ENCODE data around the gene JAKMIP3. TPM values are rescaled to one million over a fixed set of nuclear protein-coding genes. Genes with fewer than 3 reads are reported as not detected.
A peak's percentile ranks its signal among the peaks of the same experiment; 100 is the strongest.

The JAKMIP3 gene
- total RNA-seq, 1 donor from 2014 or later: 0.64 TPM

- no peak overlapping the region for H3K4me3 Mint-ChIP-seq (ENCODE audit: unreplicated experiment)
- peaks cover 12% of the 10 kb centered on the region for H3K27me3 Mint-ChIP-seq (ENCODE audit: unreplicated experiment)
- no peaks in the 10 kb centered on the region for H3K36me3 Mint-ChIP-seq (ENCODE audit: unreplicated experiment)
- peak; percentile 69 for DNase-seq (ENCODE audit: extremely low spot score, unreplicated experiment)
- TF ChIP-seq, protein P1, sequence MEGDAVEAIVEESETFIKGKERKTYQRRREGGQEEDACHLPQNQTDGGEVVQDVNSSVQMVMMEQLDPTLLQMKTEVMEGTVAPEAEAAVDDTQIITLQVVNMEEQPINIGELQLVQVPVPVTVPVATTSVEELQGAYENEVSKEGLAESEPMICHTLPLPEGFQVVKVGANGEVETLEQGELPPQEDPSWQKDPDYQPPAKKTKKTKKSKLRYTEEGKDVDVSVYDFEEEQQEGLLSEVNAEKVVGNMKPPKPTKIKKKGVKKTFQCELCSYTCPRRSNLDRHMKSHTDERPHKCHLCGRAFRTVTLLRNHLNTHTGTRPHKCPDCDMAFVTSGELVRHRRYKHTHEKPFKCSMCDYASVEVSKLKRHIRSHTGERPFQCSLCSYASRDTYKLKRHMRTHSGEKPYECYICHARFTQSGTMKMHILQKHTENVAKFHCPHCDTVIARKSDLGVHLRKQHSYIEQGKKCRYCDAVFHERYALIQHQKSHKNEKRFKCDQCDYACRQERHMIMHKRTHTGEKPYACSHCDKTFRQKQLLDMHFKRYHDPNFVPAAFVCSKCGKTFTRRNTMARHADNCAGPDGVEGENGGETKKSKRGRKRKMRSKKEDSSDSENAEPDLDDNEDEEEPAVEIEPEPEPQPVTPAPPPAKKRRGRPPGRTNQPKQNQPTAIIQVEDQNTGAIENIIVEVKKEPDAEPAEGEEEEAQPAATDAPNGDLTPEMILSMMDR (IDR thresholded peaks at IDR 0.05): no peak
- peaks cover 16% of the 10 kb centered on the region for H3K4me1 Mint-ChIP-seq (ENCODE audit: unreplicated experiment)
- H3K9me3 Mint-ChIP-seq (ENCODE audit: unreplicated experiment): peaks cover 4% of the 10 kb centered on the region
- no peak overlapping the region for H3K27ac Mint-ChIP-seq (ENCODE audit: unreplicated experiment)
Measured at GRCh38 chr10:132069122-132069848, 3.5 kb downstream of the JAKMIP3 start.

- peaks cover 16% of the 10 kb centered on the region for H3K4me1 Mint-ChIP-seq (ENCODE audit: unreplicated experiment)
- H3K27me3 Mint-ChIP-seq (ENCODE audit: unreplicated experiment): peaks cover 12% of the 10 kb centered on the region
- H3K36me3 Mint-ChIP-seq (ENCODE audit: unreplicated experiment): no peaks in the 10 kb centered on the region
- H3K27ac Mint-ChIP-seq (ENCODE audit: unreplicated experiment): no peak overlapping the region
- no peak for DNase-seq (ENCODE audit: extremely low spot score, unreplicated experiment)
- peaks cover 9% of the 10 kb centered on the region for H3K9me3 Mint-ChIP-seq (ENCODE audit: unreplicated experiment)
- no peak overlapping the region for H3K4me3 Mint-ChIP-seq (ENCODE audit: unreplicated experiment)
- TF ChIP-seq, protein P1 (IDR thresholded peaks at IDR 0.05): no peak
Measured at GRCh38 chr10:132069849-132070182, 4.1 kb downstream of the JAKMIP3 start.

- Mint-ChIP-seq H3K27ac (ENCODE audit: unreplicated experiment) (no peak overlapping the region), H3K36me3 (ENCODE audit: unreplicated experiment) (no peaks in the 10 kb centered on the region), H3K4me1 (ENCODE audit: unreplicated experiment) (peaks cover 11% of the 10 kb centered on the region), H3K4me3 (ENCODE audit: unreplicated experiment) (no peak overlapping the region), H3K27me3 (ENCODE audit: unreplicated experiment) (peaks cover 12% of the 10 kb centered on the region), H3K9me3 (ENCODE audit: unreplicated experiment) (peaks cover 13% of the 10 kb centered on the region)
- TF ChIP-seq, protein P1 (IDR thresholded peaks at IDR 0.05): no peak
- no peak for DNase-seq (ENCODE audit: extremely low spot score, unreplicated experiment)
Measured at GRCh38 chr10:132070724-132071123, 5.0 kb downstream of the JAKMIP3 start.

GRCh38 chr10:132071667-132072066, 5.9 kb downstream of the JAKMIP3 start:
- Mint-ChIP-seq H3K4me1 (ENCODE audit: unreplicated experiment) (peaks cover 2% of the 10 kb centered on the region), H3K27ac (ENCODE audit: unreplicated experiment) (no peak overlapping the region), H3K4me3 (ENCODE audit: unreplicated experiment) (no peak overlapping the region), H3K9me3 (ENCODE audit: unreplicated experiment) (peaks cover 13% of the 10 kb centered on the region), H3K27me3 (ENCODE audit: unreplicated experiment) (peaks cover 12% of the 10 kb centered on the region), H3K36me3 (ENCODE audit: unreplicated experiment) (no peaks in the 10 kb centered on the region)
- no peak for DNase-seq (ENCODE audit: extremely low spot score, unreplicated experiment)
- TF ChIP-seq, protein P1 (IDR thresholded peaks at IDR 0.05): no peak

GRCh38 chr10:132075909-132076577, 10.3 kb downstream of the JAKMIP3 start:
- TF ChIP-seq, protein P1 (IDR thresholded peaks at IDR 0.05): no peak
- DNase-seq (ENCODE audit: extremely low spot score, unreplicated experiment): no peak
- H3K4me3 Mint-ChIP-seq (ENCODE audit: unreplicated experiment): no peak overlapping the region
- no peaks in the 10 kb centered on the region for H3K36me3 Mint-ChIP-seq (ENCODE audit: unreplicated experiment)
- no peaks in the 10 kb centered on the region for H3K4me1 Mint-ChIP-seq (ENCODE audit: unreplicated experiment)
- H3K27ac Mint-ChIP-seq (ENCODE audit: unreplicated experiment): no peak overlapping the region
- H3K27me3 Mint-ChIP-seq (ENCODE audit: unreplicated experiment): peaks cover 17% of the 10 kb centered on the region
- H3K9me3 Mint-ChIP-seq (ENCODE audit: unreplicated experiment): peaks cover 13% of the 10 kb centered on the region

All from osteocyte (in vitro differentiated cells).